Left renal cortex interstitium (tissue), 4 donors: ENCODE results near the gene MIOS. TPM values are rescaled to one million over a fixed set of nuclear protein-coding genes. Genes with fewer than 3 reads are reported as not detected.
"Not testable (repeated sequence)": the region's sequence is repeated elsewhere in the genome, so short reads cannot be mapped to it uniquely, and the experiment has no call there.

Experiments used
- DNase-seq, 4 donors: peaks; one replicate each; pipeline ENCODE4 v3.0.0-alpha.2; 2013; ENCODE audit warnings: low read depth in 4 of 4, low spot score in 2 of 4, missing footprints in 1 of 4
- polyA plus RNA-seq, 4 donors: library from polyadenylated mRNA; unstranded; fragments of 120-200 nt; gene quantifications; one replicate each; pipeline ENCODE4 v1.2.1, GENCODE V29; 2013; ENCODE audit not compliant: insufficient read length in 4 of 4

MIOS gene
- polyA plus RNA-seq, 4 donors = 44.0 to 49.0 (median 47.8) TPM

DNA sequence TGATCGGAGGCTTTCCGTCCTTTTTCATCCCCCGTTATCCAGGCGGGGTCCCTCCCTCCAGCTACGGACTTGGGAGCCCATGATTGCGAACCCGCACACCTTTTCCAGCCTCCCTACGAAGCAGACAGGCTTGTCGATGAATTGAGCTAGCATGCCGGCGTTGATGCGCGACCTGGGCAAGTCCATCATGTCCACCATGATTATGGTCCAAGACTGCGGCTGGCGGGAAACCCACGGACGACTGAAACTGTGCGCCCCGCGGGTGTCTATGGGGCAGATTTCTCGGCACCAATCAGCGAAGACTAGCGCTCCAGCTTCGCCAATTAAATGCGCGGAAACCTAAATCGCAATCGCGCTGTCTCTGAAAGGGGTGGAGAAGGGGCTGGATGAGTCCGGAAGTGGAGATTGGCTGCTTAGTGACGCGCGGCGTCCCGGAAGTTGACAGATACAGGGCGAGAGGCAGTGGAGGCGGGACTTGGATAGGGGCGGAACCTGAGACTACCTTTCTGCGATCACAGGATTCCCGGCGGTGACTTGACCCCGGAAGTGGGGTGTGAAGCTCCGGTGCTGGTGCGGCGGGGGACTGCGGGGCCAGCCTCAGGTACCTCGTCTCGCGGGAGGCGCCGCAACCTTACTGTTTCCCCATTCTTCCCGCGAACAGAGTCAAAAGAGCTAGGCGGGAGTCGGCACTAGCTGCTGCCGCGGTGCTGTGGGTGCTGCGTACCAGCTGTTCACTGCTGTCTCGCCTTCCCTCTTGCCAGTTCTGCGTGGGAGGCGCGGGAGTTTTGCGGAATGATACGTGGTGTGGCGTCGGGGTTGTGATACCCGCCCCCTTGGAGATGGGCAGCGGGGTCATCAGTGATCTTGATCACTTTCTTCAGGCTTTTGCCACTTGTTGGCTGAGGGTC lies 73.8 kb downstream of the MIOS start, which contains the start of gene UMAD1:
Gene UMAD1, plus strand, starts transcription at position 532 of the 908 bp plus-strand sequence. CDS start 32,620 bp downstream, outside the sequence.
- DNase-seq = peak; percentile 93 to 99 (median 96)

DNA sequence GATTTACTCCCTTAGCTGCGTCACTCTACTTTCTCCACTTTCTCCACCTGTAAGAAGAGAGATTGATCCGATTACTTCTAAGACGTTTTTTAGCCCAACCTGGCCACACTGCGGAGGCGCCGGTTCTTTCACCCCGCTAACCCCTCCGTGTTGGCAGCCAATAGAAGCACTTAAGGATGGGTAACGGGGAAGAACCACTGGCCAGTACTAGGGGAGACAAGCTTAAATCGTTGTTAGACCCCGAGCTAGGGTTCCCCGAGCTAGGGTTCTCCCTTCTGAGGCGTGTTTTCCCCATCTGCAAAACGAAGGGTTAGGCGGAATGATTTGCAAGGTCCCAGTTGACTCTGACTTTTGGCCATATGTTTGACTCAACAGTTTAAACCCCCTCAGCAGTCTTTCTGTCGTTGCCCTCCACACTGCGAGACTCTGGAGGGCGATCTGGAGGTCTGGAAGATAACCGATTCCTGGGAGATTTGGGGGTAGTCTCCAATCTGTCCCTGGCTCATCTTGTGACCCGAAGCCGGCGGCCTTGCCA lies 74.5 kb downstream of the MIOS start:
- no peak for DNase-seq

DNA sequence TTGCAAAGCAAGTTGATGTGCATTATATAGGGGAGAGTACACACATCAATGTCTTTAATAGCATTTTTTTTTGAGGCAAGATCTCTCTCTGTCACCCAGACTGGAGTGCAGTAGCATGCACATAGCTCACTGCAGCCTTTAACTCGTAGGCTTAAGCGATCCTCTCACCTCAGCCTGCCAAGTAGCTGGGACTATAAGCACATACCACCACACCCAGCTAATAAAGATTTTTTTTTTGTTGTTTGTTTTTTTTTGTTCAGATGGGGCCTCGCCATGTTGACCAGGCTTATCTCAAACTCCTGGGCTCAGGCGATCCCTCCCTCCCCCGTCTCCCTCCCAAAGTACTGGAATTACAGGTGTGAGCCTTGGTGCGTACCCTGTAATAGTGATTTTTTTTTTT lies 75.4 kb downstream of the MIOS start:
- no peak for DNase-seq

DNA sequence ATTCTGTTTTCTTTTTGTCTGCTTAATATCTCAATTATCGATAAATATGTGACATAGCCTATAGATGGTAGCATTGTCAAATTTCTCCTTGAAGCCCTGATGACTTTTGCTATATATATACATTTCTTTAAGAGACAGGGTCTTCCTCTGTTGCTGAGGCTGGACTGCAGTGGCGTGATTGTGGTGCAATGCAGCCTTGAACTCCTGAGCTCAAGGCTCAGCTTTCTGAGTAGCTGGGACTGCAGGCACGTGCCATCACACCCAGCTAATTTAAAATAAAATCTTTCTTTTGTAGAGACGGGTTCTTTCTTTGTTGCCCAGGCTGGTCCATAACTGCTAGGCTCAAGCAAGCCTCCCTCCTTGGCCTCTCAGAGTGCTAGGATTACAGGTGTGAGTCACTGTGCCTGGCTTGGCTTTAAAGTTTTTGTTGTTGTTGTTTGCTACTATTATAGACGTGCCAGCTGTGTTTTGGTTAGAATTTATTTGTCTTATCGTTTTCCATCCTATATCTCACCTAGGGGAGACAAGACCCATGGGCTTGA lies 80.9 kb downstream of the MIOS start:
- DNase-seq = no peak

DNA sequence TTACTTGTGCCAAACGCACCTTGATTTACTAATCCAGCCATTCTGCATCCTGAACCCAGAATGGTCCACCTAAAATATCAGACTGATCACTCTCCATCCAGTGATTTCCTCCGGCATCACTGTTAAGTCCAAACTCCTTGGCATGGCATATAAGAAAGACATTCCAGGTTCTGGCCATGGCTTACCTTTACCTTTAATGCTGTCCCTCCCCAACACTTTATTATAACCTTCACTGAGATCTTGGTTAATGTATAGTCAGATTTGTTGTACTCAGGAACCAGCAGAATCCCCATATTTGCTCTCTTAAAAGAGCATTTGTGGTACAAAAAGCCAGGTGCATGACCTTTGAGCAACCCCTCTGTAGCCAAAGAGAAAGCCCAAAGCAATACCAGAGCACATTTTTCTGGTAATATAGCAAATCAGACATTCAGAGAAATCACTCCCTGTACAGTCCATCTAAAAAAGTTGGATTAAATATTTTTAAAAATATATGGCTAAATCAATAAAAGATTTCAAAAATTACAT lies 84.1 kb downstream of the MIOS start:
- no peak for DNase-seq

DNA sequence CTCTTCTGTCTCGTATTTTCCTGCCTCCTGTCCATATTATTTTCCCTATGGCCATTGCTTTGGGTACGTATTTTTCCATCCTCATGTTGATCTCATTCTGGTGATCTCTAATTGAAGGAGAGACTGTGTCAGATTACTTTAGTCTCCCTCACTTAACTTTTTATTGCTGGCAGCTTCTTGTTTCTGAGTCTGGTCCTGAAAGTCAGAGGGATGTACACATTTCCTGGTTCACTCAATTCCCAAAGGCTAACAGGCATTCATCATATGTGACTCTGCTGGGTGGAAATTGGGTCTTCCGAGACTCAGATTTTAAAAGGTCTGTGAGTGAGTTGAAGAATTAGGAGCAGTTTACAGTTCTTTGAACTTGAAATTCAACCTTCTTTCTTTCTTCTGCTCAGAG lies 84.8 kb downstream of the MIOS start:
- no peak for DNase-seq

DNA sequence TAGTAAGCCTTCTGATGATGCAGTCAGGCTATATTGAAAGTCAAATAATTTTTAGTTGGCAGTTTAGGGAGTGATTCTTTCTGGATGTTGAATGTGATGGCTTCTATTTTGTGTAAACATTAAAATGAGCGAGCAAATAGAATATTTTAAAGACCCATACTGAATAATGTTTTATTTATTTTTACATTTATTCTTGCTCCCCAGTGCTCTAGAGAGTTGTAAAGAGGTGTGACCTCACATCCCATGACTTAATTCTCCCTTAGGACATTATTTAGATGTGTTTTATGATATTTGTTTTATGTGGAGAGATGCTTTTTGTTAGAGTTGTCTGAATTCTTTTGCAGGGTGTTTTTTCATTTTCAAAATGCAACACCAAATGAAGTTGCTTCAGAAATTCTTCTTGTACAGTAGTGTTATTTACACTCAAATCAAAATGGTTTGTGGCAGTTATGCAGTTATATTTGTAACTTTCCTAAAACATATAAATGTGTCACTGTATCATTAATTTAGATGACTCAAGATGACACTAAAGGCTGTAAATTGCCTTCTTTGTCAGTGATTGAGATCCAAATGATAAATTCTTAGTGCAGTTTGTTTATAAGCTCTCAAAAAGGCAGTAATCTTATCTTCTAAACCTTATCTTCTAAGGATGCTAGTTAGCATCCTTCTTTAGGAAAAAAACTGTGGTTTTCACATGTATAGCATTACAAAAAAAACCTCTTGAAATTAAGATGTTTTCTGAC lies 86.3 kb downstream of the MIOS start:
- DNase-seq = no peak

DNA sequence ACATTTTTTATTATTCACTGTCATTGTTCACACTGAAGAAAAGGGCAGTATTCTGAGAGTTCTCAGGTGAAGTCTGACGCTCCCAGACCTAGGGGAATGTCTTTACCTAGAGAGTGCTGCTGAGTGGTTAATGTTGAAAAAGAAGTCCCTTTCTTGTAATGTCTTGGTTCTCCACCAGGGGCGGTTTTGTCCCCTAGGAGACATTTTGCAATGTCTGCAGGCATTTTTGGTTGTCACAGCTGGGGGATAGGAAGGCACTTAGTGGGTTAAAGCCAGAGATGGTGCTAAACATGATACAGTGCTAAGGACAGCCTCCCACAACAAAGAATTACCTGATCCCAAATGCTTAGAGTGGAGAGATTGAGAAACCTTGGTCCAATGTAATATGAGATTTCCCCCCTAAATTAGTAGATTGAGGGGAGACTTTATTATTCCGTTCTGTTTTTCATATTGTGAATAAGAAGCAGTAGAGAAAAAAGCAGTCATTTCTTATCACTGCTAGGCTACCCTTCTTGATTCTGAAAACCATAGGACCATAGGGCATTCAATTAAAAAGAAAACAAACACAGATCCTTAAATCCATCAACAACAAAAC lies 87.0 kb downstream of the MIOS start:
- DNase-seq = no peak

DNA sequence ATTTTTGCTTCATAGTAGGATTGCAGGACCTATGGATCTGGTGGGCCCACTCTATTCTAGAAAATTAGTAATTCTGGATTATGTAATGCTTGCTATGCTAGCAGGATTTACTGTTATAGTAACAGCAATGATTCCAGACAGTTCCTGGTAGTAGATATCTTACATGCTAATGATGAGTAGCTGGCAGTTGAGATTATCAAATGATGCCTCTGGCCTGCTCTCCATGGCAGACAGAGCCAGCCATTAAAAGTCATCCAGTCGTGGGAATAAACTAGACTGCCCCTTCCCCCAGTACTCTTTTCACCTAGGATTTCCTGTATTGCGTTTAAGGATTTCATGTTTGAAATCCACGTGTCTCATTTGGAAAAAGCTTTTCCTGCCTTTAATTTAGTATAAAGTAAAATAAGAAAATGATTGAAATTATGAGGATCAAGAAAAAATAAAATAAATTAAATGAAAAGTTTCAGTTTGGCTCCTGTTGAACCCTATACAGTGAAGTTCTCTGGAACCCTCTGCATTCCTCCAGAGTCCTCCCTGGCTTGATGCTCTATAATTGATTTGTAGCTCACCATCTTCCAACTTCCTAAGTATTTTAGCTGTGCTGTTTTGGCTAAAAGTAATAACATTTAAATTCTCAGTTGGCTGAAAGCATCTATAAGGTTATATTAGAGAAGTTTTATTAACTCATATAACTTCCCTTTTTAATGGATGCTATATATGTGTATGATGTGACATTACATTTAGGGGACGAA lies 88.5 kb downstream of the MIOS start:
- DNase-seq = no peak

DNA sequence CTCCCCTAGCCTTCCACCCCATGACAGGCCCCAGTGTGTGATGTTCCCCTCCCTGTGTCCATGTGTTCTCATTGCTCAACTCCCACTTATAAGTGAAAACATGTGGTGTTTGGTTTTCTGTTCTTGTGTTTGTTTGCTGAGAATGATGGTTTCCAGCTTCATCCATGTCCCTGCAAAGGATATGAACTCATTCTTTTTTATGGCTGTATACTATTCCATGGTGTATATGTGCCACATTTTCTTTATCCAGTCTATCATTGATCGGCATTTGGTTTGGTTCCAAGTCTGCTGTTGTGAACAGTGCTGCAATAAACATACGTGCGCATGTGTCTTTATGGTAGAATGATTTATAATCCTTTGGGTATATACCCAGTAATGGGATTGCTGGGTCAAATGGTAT lies 89.8 kb downstream of the MIOS start:
- not testable (repeated sequence) for DNase-seq

Other genes starting within 250 kb of the MIOS start
- 10 to 100 TPM; 10.5 to 14.8 (median 12.5) TPM for gene COL28A1, start 31.0 kb upstream of the MIOS start, polyA plus RNA-seq
- gene UMAD1, start 73.9 kb downstream of the MIOS start, polyA plus RNA-seq = 10 to 100 TPM; 18.0 to 22.2 (median 20.2) TPM
- 10 to 100 TPM; 55.9 to 80.5 (median 58.1) TPM for gene RPA3, start 151.7 kb downstream of the MIOS start, polyA plus RNA-seq